Osteoblast (primary cell): ENCODE data around the gene C3orf20. TPM values are rescaled to one million over a fixed set of nuclear protein-coding genes. Genes with fewer than 3 reads are reported as not detected.
A peak's percentile ranks its signal among the peaks of the same experiment; 100 is the strongest.

Experiments
- DNase-seq: peaks from one replicate; pipeline ENCODE4 v3.0.0; 2011; ENCODE audit warnings: low spot score, mixed read lengths; ENCODE audit not compliant: insufficient read length; ENCODE audit errors: missing footprints
- H2AFZ ChIP-seq: 2 replicates; pipeline ENCODE4 v1.6.0; 2011; ENCODE audit warnings: mild to moderate bottlenecking, low read length
- H3K27ac ChIP-seq: 2 replicates; pipeline ENCODE4 v1.5.1; 2011; ENCODE audit warnings: mild to moderate bottlenecking, low read depth, low read length, moderate library complexity
- H3K27me3 ChIP-seq: 2 replicates; pipeline ENCODE4 v1.6.0; 2012; ENCODE audit warnings: mild to moderate bottlenecking, control low read depth, inconsistent platforms, low read length, moderate library complexity; ENCODE audit not compliant: insufficient read depth
- H3K36me3 ChIP-seq: 2 replicates; pipeline ENCODE4 v1.5.1; 2011; ENCODE audit warnings: mild to moderate bottlenecking, low read length, control low read depth, moderate library complexity; ENCODE audit not compliant: insufficient read depth
- H3K4me1 ChIP-seq: 2 replicates; pipeline ENCODE4 v1.5.1; 2011; ENCODE audit warnings: mild to moderate bottlenecking, low read length, control low read depth, moderate library complexity; ENCODE audit not compliant: insufficient read depth
- H3K4me2 ChIP-seq: 2 replicates; pipeline ENCODE4 v1.6.0; 2011; ENCODE audit warnings: mild to moderate bottlenecking, low read length; ENCODE audit not compliant: insufficient read depth
- H3K4me3 ChIP-seq: fragments of 200-600 bp; sonication (generic); 3 replicates; pipeline ENCODE4 v1.5.1; 2012; ENCODE audit warnings: mild to moderate bottlenecking, low read length, inconsistent platforms; ENCODE audit not compliant: insufficient read depth
- H3K79me2 ChIP-seq: 2 replicates; pipeline ENCODE4 v1.6.0; 2012; ENCODE audit warnings: mild to moderate bottlenecking, low read length, control low read depth, inconsistent platforms; ENCODE audit not compliant: insufficient read depth
- H3K9me3 ChIP-seq: 2 replicates; pipeline ENCODE4 v1.5.1; 2011; ENCODE audit warnings: low read depth, low read length, control low read depth
- H4K20me1 ChIP-seq: 2 replicates; pipeline ENCODE4 v1.6.0; 2012; ENCODE audit warnings: mild to moderate bottlenecking, low read length, control low read depth; ENCODE audit not compliant: insufficient read depth
- total RNA-seq: library from RNA; depleted of rRNA; stranded (reverse); fragments of >200 nt; gene quantifications from 2 replicates; pipeline ENCODE4 v1.2.3, GENCODE V29; 2012
- TF ChIP-seq, protein P1 (sequence below): IDR thresholded peaks from 2 replicates; pipeline ENCODE4 v1.5.1; 2011; ENCODE audit warnings: mild to moderate bottlenecking, low read depth, low read length, moderate library complexity; ENCODE audit errors: extremely low read depth

The C3orf20 gene
- total RNA-seq, 1 donor = under 0.01 TPM

DNA sequence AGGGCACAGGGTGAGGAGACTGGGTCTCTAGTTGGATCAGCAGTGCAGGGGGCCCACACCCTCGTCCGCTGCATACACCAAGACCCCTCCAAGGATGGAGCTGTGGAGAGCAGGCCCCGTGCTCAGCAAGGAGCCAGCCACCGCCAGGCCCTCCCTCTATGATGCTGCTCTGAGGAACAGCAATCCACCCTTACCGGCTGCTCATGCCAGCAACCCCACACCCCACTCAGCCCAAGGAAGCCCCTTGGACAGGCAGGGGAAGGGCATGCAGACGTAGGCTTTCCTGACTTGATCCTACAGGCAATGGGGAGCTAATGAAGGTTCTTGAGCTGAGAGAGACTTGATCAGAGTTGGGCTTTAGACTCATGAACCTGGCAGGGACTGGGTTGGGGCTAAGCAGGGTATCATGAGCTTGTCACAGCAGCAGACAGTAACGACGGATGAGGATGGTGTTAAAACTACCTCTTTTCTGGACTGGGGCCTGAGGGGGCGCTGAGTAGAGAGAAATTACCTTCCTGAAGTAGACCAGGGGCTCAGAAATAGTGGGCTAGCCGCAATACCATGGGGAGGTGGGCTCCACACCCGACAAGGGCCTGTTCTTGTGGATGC, 93.3 kb downstream of the C3orf20 start:
- no peak overlapping the region for H2AFZ ChIP-seq
- TF ChIP-seq, protein P1, sequence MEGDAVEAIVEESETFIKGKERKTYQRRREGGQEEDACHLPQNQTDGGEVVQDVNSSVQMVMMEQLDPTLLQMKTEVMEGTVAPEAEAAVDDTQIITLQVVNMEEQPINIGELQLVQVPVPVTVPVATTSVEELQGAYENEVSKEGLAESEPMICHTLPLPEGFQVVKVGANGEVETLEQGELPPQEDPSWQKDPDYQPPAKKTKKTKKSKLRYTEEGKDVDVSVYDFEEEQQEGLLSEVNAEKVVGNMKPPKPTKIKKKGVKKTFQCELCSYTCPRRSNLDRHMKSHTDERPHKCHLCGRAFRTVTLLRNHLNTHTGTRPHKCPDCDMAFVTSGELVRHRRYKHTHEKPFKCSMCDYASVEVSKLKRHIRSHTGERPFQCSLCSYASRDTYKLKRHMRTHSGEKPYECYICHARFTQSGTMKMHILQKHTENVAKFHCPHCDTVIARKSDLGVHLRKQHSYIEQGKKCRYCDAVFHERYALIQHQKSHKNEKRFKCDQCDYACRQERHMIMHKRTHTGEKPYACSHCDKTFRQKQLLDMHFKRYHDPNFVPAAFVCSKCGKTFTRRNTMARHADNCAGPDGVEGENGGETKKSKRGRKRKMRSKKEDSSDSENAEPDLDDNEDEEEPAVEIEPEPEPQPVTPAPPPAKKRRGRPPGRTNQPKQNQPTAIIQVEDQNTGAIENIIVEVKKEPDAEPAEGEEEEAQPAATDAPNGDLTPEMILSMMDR = no peak
- peak; percentile 62 for DNase-seq

DNA sequence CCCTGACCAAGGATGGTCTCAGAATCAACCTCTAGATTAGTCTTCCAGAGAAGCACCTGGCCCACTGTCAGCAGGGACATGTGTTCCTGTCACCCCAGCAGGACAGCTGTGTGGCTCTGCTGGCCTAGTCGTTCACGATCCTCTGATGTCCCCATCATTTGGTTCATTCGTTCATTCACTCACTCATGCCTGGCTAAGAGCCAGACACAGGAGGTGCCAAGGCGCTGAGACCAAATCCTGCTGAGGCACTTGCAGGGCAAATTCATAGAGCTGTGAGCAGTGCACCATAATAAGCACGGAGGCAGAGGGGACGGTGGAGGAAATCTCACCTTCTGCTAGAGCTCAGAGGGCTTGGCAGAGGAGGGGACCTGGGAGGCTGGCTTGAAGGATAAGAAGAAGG, 93.9 kb downstream of the C3orf20 start:
- no peak overlapping the region for H3K4me2 ChIP-seq
- no peaks in the 10 kb centered on the region for H3K27me3 ChIP-seq
- no peaks in the 10 kb centered on the region for H3K36me3 ChIP-seq
- TF ChIP-seq, protein P1 = no peak
- H2AFZ ChIP-seq = no peak overlapping the region
- H3K27ac ChIP-seq = no peak overlapping the region
- DNase-seq = peak; percentile 32
- no peaks in the 10 kb centered on the region for H3K4me1 ChIP-seq
- no peaks in the 10 kb centered on the region for H3K79me2 ChIP-seq
- no peak overlapping the region for H3K4me3 ChIP-seq
- no peaks in the 10 kb centered on the region for H3K9me3 ChIP-seq
- no peaks in the 10 kb centered on the region for H4K20me1 ChIP-seq

More for the DNA sequence above, 93.3 kb downstream of the C3orf20 start:
- H3K36me3 ChIP-seq = no peaks in the 10 kb centered on the region
- no peaks in the 10 kb centered on the region for H3K79me2 ChIP-seq
- no peaks in the 10 kb centered on the region for H3K27me3 ChIP-seq
- no peak overlapping the region for H3K4me2 ChIP-seq
- no peak overlapping the region for H3K27ac ChIP-seq
- no peaks in the 10 kb centered on the region for H3K9me3 ChIP-seq
- H4K20me1 ChIP-seq = no peaks in the 10 kb centered on the region
- no peak overlapping the region for H3K4me3 ChIP-seq
- no peaks in the 10 kb centered on the region for H3K4me1 ChIP-seq

DNA sequence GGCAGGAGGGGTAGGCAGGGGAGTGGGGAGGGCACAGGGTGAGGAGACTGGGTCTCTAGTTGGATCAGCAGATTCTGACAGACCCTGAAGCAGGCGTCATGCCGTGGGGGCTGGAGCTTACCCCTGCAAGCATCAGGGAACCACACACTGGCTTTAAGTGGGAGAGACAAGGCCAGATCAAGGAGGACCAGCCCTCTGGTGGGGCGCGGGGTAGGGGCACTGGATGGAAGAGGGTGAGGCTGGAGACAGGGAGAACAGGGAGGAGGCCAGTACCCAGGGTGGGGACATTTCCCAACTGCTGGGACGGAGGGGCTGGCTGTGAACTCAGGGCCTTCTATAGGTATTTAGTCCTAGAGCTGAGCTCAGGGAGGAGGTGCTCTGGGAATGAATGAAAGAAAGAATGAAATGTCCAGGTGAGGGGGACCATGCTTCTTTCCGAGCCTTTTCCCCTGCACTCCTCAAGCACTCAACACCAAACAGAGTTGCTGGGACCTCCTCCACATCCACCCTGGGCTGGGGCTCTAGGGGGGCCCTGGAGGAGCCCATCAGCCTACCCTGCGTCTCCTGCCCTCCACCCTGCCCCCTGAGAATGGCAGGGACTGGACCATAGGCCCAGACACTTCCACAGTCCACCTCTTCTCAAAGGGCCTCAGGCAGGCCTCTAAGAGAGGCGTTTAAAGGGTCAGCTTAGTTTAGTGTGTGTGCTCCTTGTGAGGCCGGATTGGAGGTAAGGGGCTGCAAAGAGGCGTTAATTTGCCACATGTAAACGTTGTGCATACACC, 94.8 kb downstream of the C3orf20 start:
- Histone ChIP-seq H3K9me3 (no peaks in the 10 kb centered on the region), H2AFZ (no peak overlapping the region), H3K4me3 (no peak overlapping the region), H3K4me1 (no peaks in the 10 kb centered on the region), H3K4me2 (no peak overlapping the region), H3K79me2 (no peaks in the 10 kb centered on the region), H4K20me1 (no peaks in the 10 kb centered on the region), H3K36me3 (no peaks in the 10 kb centered on the region), H3K27me3 (no peaks in the 10 kb centered on the region), H3K27ac (no peak overlapping the region)
- DNase-seq = no peak
- TF ChIP-seq, protein P1 = no peak

DNA sequence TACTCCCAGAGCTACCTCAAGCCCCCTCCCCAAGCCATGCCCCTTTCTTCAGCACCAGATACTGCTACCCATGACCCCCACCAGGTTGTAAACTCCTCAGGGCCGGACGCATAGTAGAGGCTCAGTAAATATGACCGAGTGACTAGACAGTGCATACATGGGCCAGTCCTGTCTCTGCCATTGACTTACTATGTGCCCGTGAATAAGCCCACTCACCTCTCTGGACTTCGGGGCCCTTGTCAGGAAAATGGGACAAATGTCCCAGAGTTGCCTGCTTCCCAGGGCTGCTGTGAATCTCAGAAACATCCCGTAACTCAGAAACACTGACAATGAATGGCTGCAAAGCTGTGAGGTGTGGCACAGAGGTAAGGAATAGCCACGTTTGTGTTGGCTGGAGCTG, 95.7 kb downstream of the C3orf20 start:
- H3K27ac ChIP-seq = no peak overlapping the region
- no peaks in the 10 kb centered on the region for H3K27me3 ChIP-seq
- H3K79me2 ChIP-seq = no peaks in the 10 kb centered on the region
- no peak overlapping the region for H3K4me3 ChIP-seq
- no peak overlapping the region for H2AFZ ChIP-seq
- no peaks in the 10 kb centered on the region for H3K36me3 ChIP-seq
- H4K20me1 ChIP-seq = no peaks in the 10 kb centered on the region
- H3K9me3 ChIP-seq = no peaks in the 10 kb centered on the region
- TF ChIP-seq, protein P1 = no peak
- H3K4me2 ChIP-seq = no peak overlapping the region
- no peaks in the 10 kb centered on the region for H3K4me1 ChIP-seq
- peak; percentile 53 for DNase-seq
